GM23248 (cell line): ENCODE measurements around the gene CALD1. TPM values are rescaled to one million over a fixed set of nuclear protein-coding genes. Genes with fewer than 3 reads are reported as not detected.

Source experiments
- DNase-seq: peaks from one replicate; pipeline ENCODE4 v3.0.0-alpha.2; 2015
- H2AFZ ChIP-seq: fragments of 200-600 bp; sonication (generic); 2 replicates; pipeline ENCODE4 v1.6.1; 2016; ENCODE audit warnings: antibody characterized with exemption
- H3F3A ChIP-seq: fragments of 200-600 bp; sonication (generic); 2 replicates; pipeline ENCODE4 v1.6.1; 2016; ENCODE audit warnings: mild to moderate bottlenecking, antibody characterized with exemption, mixed run types; ENCODE audit not compliant: insufficient read depth
- H3K27ac ChIP-seq: fragments of 200-600 bp; sonication (generic); 2 replicates; pipeline ENCODE4 v1.5.1; 2016; ENCODE audit warnings: mild to moderate bottlenecking
- H3K27me3 ChIP-seq: fragments of 200-600 bp; sonication (generic); replicated peaks from 2 replicates; pipeline ENCODE4 v1.6.1; 2016; ENCODE audit warnings: mild to moderate bottlenecking; ENCODE audit not compliant: insufficient read depth
- H3K36me3 ChIP-seq: fragments of 200-600 bp; sonication (generic); 2 replicates; pipeline ENCODE4 v1.6.1; 2016; ENCODE audit warnings: low read depth, mild to moderate bottlenecking
- H3K4me1 ChIP-seq: fragments of 200-600 bp; sonication (generic); 2 replicates; pipeline ENCODE4 v1.6.1; 2016; ENCODE audit warnings: mild to moderate bottlenecking; ENCODE audit not compliant: insufficient read depth
- H3K4me2 ChIP-seq: fragments of 200-600 bp; sonication (generic); one replicate; pipeline ENCODE4 v1.6.1; 2016; ENCODE audit warnings: mild to moderate bottlenecking; ENCODE audit not compliant: unreplicated experiment
- H3K4me3 ChIP-seq: fragments of 200-600 bp; sonication (generic); 2 replicates; pipeline ENCODE4 v1.5.1; 2016; ENCODE audit warnings: mild to moderate bottlenecking
- H3K79me2 ChIP-seq: fragments of 200-600 bp; sonication (generic); 2 replicates; pipeline ENCODE4 v1.6.1; 2016; ENCODE audit warnings: mild to moderate bottlenecking; ENCODE audit not compliant: insufficient read depth
- H3K9ac ChIP-seq: fragments of 200-600 bp; sonication (generic); 2 replicates; pipeline ENCODE4 v1.6.1; 2016; ENCODE audit warnings: mild to moderate bottlenecking
- H3K9me2 ChIP-seq: fragments of 200-600 bp; sonication (generic); 2 replicates; pipeline ENCODE4 v1.6.1; 2016; ENCODE audit warnings: mixed run types, mild to moderate bottlenecking, moderate library complexity; ENCODE audit not compliant: insufficient read depth
- H3K9me3 ChIP-seq: fragments of 200-600 bp; sonication (generic); one replicate; pipeline ENCODE4 v1.6.1; 2017; ENCODE audit warnings: low read depth
- H4K20me1 ChIP-seq: fragments of 200-600 bp; sonication (generic); 2 replicates; pipeline ENCODE4 v1.6.0; 2016; ENCODE audit not compliant: insufficient read depth
- EZH2 ChIP-seq: fragments of 200-600 bp; sonication (generic); IDR thresholded peaks from 2 replicates; pipeline ENCODE4 v1.6.1; 2018; ENCODE audit warnings: antibody characterized with exemption, mild to moderate bottlenecking; ENCODE audit not compliant: insufficient read depth, poor library complexity, severe bottlenecking
- EZH2phosphoT487 ChIP-seq: fragments of 200-600 bp; sonication (generic); IDR thresholded peaks from 2 replicates; pipeline ENCODE4 v1.6.1; 2018; ENCODE audit warnings: antibody characterized with exemption, moderate library complexity, mild to moderate bottlenecking, low read depth; ENCODE audit not compliant: insufficient read depth
- WGBS, 2 experiments: methylation state at CpG; one replicate each; pipeline ENCODE4 v1.1.6; 2015 to 2017; ENCODE audit warnings: low lambda C conversion rate in 2 of 2, low coverage in 1 of 2; ENCODE audit errors: missing lambda C conversion rate in 2 of 2; 5-methylcytosine and 5-hydroxymethylcytosine counted together
- in situ Hi-C: fragments of 300-500 bp; cut with MboI; formaldehyde crosslinking; loops from 2 replicates; pipeline ENCODE4 v1.15.0; 2020
- polyA plus RNA-seq: library from polyadenylated mRNA; unstranded; fragments of >200 nt; fragmentation: Nextera tagmentation; extraction: Ambion mirVana; gene quantifications from 2 replicates; pipeline ENCODE4 v1.2.1, GENCODE V29; 2016
- total RNA-seq: library from RNA; depleted of rRNA; stranded (reverse); fragments of >200 nt; shearing (Covaris generic); gene quantifications from 2 replicates; pipeline ENCODE4 v1.2.3, GENCODE V29; 2014

CALD1 gene
- total and polyA plus RNA-seq, 2 experiments from 2014 or later: 698 to 1,687 TPM

- H2AFZ ChIP-seq: no peak overlapping the region
- peak overlapping the region; percentile 70 for H3K4me3 ChIP-seq
- H3F3A ChIP-seq: peaks cover 84% of the 10 kb centered on the region
- H3K36me3 ChIP-seq: peaks cover 19% of the 10 kb centered on the region; the same call in 1 of the 2 replicates
- DNase-seq: peak; percentile 39
- no peaks in the 10 kb centered on the region for H3K9me2 ChIP-seq
- H3K27ac ChIP-seq: peak overlapping the region; percentile 75
- TF ChIP-seq EZH2phosphoT487 (no peak), EZH2 (no peak)
- H3K27me3 ChIP-seq: no peaks in the 10 kb centered on the region
- WGBS, 2 experiments: 10 to 24% methylated on average over 3 of the region's 3 CpGs
- H3K9ac ChIP-seq: peak overlapping the region; percentile 77
- in situ Hi-C loops: no loop called here
- H3K4me2 ChIP-seq: peak overlapping the region; percentile 76
- H4K20me1 ChIP-seq: no peaks in the 10 kb centered on the region; the same call in 1 of the 2 replicates
- no peaks in the 10 kb centered on the region for H3K9me3 ChIP-seq
- H3K4me1 ChIP-seq: peaks cover 42% of the 10 kb centered on the region
- H3K79me2 ChIP-seq: peaks cover 97% of the 10 kb centered on the region
Measured at GRCh38 chr7:134892963-134893362, 113.5 kb downstream of the CALD1 start.

GRCh38 chr7:134893920-134894319 is 114.5 kb downstream of the CALD1 start:
- Histone ChIP-seq H3K9me2 (no peaks in the 10 kb centered on the region), H3K9ac (0 out of 2 replicates have a peak overlapping the region, but pooled peaks have one; percentile 77), H3K79me2 (peaks cover 97% of the 10 kb centered on the region), H3K4me2 (peak overlapping the region; percentile 76), H3F3A (peaks cover 84% of the 10 kb centered on the region), H2AFZ (no peak overlapping the region), H3K36me3 (peaks cover 23% of the 10 kb centered on the region; the same call in 1 of the 2 replicates), H3K4me1 (peaks cover 33% of the 10 kb centered on the region), H3K9me3 (no peaks in the 10 kb centered on the region), H3K27ac (peak overlapping the region; percentile 75; the same call in 1 of the 2 replicates), H3K4me3 (no peak overlapping the region), H3K27me3 (no peaks in the 10 kb centered on the region), H4K20me1 (no peaks in the 10 kb centered on the region; the same call in 1 of the 2 replicates)
- TF ChIP-seq EZH2phosphoT487 (no peak), EZH2 (no peak)
- 96 to 98% methylated on average over 7 of the region's 7 CpGs for WGBS, 2 experiments
- no peak for DNase-seq
- in situ Hi-C loops: no loop called here

DNA sequence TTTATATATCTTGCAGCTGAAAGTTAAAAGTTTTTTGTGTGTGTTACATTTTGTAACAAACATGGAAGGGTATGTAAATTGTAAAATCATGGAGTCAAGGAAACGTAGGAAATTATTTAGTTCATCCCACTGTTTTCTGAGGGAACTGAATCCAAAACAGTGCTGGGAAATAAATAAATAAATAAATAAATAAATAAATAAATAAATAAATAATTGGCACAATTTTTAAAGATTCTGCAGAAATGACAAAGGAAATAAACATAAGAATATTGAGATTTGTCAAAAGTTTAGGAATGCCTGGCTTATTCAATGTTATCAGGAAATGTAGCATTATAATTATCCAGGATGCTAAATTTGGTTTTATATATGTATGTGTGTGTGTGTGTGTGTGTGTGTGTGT is 115.5 kb downstream of the CALD1 start:
- peaks cover 41% of the 10 kb centered on the region for H3K4me1 ChIP-seq
- no peak overlapping the region for H3K4me3 ChIP-seq
- WGBS, 2 experiments: 100% methylated on average over 1 of the region's 1 CpG
- H3K27me3 ChIP-seq: no peaks in the 10 kb centered on the region
- TF ChIP-seq EZH2 (no peak), EZH2phosphoT487 (no peak)
- H3K4me2 ChIP-seq: no peak overlapping the region
- no peak overlapping the region for H3K9ac ChIP-seq
- H4K20me1 ChIP-seq: no peaks in the 10 kb centered on the region; the same call in 1 of the 2 replicates
- H3K36me3 ChIP-seq: peaks cover 30% of the 10 kb centered on the region; the same call in 1 of the 2 replicates
- H3F3A ChIP-seq: peaks cover 85% of the 10 kb centered on the region
- no peaks in the 10 kb centered on the region for H3K9me2 ChIP-seq
- H3K79me2 ChIP-seq: peaks cover 97% of the 10 kb centered on the region
- no peak overlapping the region for H3K27ac ChIP-seq
- in situ Hi-C loops: no loop called here
- no peaks in the 10 kb centered on the region for H3K9me3 ChIP-seq
- DNase-seq: no peak
- no peak overlapping the region for H2AFZ ChIP-seq

- Histone ChIP-seq H3F3A (peaks cover 85% of the 10 kb centered on the region), H4K20me1 (no peaks in the 10 kb centered on the region; the same call in 1 of the 2 replicates), H3K27me3 (no peaks in the 10 kb centered on the region), H3K79me2 (peaks cover 97% of the 10 kb centered on the region), H3K4me1 (peaks cover 43% of the 10 kb centered on the region), H3K4me2 (no peak overlapping the region), H3K9me2 (no peaks in the 10 kb centered on the region), H2AFZ (no peak overlapping the region), H3K27ac (no peak overlapping the region), H3K4me3 (no peak overlapping the region), H3K9me3 (no peaks in the 10 kb centered on the region), H3K9ac (no peak overlapping the region), H3K36me3 (peaks cover 33% of the 10 kb centered on the region; the same call in 1 of the 2 replicates)
- 97 to 99% methylated on average over 4 of the region's 4 CpGs for WGBS, 2 experiments
- TF ChIP-seq EZH2phosphoT487 (no peak), EZH2 (no peak)
- in situ Hi-C loops: no loop called here
- DNase-seq: no peak
Measured at GRCh38 chr7:134896073-134896472, 116.6 kb downstream of the CALD1 start.
